CD4-positive, alpha-beta T cell treated with Interleukin-17A for 4 hours (primary cell): ENCODE measurements around the gene DKK1.
"Not testable (repeated sequence)": the region's sequence is repeated elsewhere in the genome, so short reads cannot be mapped to it uniquely, and the experiment has no call there.

Experiments used
- DNase-seq: peaks from one replicate; pipeline ENCODE4 v3.0.0-alpha.2; 2020; ENCODE audit warnings: mixed read lengths

The DKK1 gene

GRCh38 chr10:52318822-52319464, 4.9 kb downstream of the DKK1 start:
- DNase-seq, result no peak

GRCh38 chr10:52319926-52320325, 5.8 kb downstream of the DKK1 start:
- DNase-seq, result no peak

- no peak for DNase-seq
Measured at GRCh38 chr10:52322323-52322722, 8.2 kb downstream of the DKK1 start.

GRCh38 chr10:52322936-52323335, 8.9 kb downstream of the DKK1 start:
- no peak for DNase-seq

GRCh38 chr10:52326382-52326781, 12.3 kb downstream of the DKK1 start:
- DNase-seq, result no peak

- no peak for DNase-seq
Measured at GRCh38 chr10:52331638-52332364, 17.7 kb downstream of the DKK1 start.

DNA sequence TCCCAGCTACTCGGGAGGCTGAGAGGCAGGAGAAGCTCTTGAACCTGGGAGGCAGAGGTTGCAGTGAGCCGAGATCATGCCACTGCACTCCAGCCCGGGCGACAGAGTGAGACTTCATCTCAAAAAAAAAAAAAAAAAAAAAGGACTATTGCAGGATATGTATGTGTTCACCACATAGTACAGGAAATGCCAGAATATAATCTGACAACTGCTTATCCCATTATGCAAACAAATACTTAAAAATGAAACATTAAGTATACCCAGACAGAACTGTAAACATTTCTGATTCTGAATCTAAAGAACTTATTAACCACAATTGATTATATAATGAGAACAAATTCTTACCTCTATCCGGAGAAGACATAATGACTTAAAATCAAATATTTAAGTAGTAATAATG, 18.7 kb downstream of the DKK1 start:
- DNase-seq, result no peak

GRCh38 chr10:52334595-52334994, 20.5 kb downstream of the DKK1 start:
- DNase-seq, result no peak

- DNase-seq, result no peak
Measured at GRCh38 chr10:52335665-52336064, 21.6 kb downstream of the DKK1 start.

GRCh38 chr10:52337225-52337624, 23.1 kb downstream of the DKK1 start:
- no peak for DNase-seq

DNA sequence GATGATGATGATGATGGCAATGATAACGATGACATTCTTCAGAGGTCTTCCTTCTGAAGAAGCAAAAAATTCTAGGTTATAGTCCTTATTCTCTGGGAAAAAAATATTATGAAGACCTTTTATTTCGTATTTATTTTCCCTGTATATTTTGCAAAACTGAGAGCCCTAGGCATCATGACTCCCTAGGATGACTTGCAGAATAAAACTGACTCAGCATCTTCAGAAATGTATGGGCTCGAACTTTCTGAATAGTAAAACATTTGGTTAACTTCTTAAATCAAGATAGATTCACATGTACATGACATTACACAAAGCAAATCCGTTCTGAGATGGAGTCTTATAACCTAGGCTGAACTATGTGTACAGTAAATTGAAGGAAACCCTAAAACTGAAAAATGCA, 29.4 kb downstream of the DKK1 start:
- DNase-seq, result no peak

- DNase-seq, result no peak
Measured at GRCh38 chr10:52346394-52347326, 32.6 kb downstream of the DKK1 start.

- DNase-seq, result no peak
Measured at GRCh38 chr10:52347327-52347667, 33.2 kb downstream of the DKK1 start.

DNA sequence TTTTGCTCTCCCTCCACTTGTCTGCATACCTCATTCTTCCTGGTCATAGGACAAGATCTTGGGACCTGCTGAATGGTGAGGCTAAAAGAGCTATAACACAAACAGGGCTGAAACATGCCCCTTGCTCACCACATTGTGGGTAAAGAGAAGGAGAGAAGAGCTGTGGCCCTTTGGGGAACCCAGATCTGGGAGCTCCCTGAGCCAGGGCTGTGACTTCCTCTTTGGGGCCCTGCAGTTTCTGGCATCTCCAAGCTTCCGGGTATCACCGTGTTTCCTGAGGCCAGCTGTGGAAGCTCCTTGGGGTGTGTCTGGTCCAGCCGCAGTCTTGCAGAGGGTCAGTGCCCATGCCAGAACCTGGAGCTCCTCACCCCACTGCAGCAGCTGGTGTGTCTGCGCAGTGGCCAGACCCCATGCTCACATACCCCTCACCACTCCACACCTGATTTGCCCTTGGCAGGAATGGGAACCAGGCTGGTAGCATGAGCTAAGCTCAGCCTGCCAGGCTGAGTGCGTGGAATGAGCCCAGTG, 34.0 kb downstream of the DKK1 start:
- DNase-seq, result no peak

DNA sequence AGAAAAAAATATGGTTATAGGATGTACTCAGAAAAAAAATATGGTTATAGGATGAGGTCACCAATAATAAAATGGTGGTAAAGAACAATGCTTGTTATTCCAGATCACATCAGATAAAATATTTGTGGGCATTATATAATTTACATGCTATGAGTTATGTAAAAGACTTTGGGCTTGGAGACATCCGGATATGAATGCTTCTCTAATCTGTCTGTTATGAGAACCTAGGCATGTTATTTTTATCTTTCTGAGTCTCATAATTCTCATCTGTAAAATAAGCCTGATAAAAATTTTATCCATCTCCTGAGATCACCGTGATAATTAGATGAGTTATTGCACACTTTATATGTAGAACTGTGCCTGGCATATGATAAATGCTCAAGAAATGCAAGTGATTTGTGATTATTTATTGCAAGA, 37.8 kb downstream of the DKK1 start:
- DNase-seq, result no peak

GRCh38 chr10:52353205-52353604, 39.1 kb downstream of the DKK1 start:
- no peak for DNase-seq

DNA sequence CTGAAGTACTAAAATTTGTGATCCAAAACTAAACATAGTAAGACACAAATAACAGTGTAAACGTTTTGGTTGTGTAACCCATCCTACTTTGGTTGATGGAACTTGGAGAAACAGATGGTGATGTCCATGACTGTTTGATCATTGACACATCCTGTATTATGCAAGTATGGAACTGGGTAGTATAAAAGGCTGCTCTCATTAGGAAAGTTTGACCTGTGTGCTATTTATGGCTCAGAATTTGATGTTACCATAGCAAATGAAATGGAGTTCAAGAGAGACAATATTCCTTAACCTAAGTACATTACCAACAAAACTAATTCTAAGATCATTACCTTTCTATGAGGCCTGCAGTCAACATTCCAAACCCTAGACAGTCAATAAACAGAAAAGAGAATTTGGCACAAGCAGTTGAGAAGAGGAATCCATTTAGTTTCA, 39.9 kb downstream of the DKK1 start:
- DNase-seq, result no peak

GRCh38 chr10:52357971-52358370, 43.9 kb downstream of the DKK1 start:
- DNase-seq, result no peak

- DNase-seq, result no peak
Measured at GRCh38 chr10:52359441-52359840, 45.4 kb downstream of the DKK1 start.

DNA sequence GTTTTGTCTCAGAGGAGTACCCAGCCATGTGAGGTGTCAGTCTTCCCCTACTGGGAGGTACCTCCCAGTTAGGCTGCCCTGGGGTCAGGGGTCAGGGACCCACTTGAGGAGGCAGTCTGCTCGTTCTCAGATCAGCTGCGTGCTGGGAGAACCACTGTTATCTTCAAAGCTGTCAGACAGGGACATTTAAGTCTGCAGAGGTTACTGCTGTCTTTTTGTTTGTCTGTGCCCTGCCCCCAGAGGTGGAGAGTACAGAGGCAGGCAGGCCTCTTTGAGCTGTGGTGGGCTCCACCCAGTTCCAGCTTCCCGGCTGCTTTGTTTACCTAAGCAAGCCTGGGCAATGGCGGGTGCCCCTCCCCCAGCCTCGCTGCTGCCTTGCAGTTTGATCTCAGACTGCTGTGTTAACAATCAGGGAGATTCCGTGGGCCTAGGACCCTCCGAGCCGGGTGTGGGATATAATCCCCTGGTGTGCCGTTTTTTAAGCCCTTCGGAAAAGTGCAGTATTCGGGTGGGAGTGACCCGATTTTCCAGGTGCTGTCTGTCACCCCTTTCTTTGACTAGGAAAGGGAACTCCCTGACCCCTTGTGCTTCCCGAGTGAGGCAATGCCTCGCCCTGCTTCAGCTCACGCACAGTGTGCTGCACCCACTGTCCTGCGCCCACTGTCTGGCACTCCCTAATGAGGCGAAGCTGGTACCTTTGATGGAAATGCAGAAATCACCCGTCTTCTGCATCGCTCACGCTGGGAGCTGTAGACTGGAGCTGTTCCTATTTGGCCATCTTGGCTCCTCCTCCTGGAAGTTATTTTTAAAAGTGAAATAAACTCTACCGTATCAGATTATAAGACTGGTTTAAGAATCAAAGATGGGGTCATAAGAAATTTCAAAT, 51.7 kb downstream of the DKK1 start:
- not testable (repeated sequence) for DNase-seq
